SK-N-SH (cell line): ENCODE measurements around the gene ZNF714.

Source experiments
- EP300 ChIP-seq, 2 experiments: IDR thresholded peaks; 2 replicates each; pipeline versions ENCODE4 v1.4.0 to v1.6.1; 2012; ENCODE audit warnings: borderline replicate concordance in 1 of 2, low read depth in 1 of 2, low read length in 1 of 2
- NFIC ChIP-seq: IDR thresholded peaks from 2 replicates; pipeline ENCODE4 v1.4.0; 2012; ENCODE audit warnings: borderline replicate concordance
- TF ChIP-seq, protein P1 (sequence below): fragments of 200-600 bp; sonication (generic); IDR thresholded peaks from 2 replicates; pipeline ENCODE4 v1.6.1; 2017; ENCODE audit warnings: antibody characterized with exemption, mild to moderate bottlenecking, moderate library complexity
- TF ChIP-seq, protein P2 (sequence below): IDR thresholded peaks from 2 replicates; pipeline ENCODE4 v1.6.1; 2012; ENCODE audit warnings: mild to moderate bottlenecking, low read depth, low read length, moderate library complexity

DNA sequence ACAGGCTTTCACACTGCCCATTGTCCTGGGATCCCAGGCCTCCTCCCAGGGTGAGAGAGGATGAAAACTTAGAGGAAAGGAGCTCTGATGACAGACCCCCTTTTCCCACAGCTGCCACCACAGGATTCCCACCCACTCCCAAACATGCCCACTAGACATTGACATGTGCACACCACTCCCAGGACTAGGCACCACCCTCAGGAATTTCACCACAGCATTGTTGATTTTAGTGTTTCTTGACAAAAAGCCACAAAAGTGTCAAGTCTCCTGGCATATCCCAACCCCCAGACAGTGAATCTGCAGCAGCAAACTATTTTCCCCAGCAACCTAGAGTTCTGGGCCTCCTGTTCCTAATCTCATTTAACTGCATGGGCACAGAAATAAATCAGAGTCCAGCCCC is 10.1 kb downstream of the ZNF714 start:
- TF ChIP-seq, protein P1, sequence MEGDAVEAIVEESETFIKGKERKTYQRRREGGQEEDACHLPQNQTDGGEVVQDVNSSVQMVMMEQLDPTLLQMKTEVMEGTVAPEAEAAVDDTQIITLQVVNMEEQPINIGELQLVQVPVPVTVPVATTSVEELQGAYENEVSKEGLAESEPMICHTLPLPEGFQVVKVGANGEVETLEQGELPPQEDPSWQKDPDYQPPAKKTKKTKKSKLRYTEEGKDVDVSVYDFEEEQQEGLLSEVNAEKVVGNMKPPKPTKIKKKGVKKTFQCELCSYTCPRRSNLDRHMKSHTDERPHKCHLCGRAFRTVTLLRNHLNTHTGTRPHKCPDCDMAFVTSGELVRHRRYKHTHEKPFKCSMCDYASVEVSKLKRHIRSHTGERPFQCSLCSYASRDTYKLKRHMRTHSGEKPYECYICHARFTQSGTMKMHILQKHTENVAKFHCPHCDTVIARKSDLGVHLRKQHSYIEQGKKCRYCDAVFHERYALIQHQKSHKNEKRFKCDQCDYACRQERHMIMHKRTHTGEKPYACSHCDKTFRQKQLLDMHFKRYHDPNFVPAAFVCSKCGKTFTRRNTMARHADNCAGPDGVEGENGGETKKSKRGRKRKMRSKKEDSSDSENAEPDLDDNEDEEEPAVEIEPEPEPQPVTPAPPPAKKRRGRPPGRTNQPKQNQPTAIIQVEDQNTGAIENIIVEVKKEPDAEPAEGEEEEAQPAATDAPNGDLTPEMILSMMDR, result no peak
- no peak for TF ChIP-seq EP300 (IDR thresholded peaks at IDR 0.05; ENCODE audit: borderline replicate concordance in 1 of 2, low read depth in 1 of 2, low read length in 1 of 2)
- TF ChIP-seq, protein P2, sequence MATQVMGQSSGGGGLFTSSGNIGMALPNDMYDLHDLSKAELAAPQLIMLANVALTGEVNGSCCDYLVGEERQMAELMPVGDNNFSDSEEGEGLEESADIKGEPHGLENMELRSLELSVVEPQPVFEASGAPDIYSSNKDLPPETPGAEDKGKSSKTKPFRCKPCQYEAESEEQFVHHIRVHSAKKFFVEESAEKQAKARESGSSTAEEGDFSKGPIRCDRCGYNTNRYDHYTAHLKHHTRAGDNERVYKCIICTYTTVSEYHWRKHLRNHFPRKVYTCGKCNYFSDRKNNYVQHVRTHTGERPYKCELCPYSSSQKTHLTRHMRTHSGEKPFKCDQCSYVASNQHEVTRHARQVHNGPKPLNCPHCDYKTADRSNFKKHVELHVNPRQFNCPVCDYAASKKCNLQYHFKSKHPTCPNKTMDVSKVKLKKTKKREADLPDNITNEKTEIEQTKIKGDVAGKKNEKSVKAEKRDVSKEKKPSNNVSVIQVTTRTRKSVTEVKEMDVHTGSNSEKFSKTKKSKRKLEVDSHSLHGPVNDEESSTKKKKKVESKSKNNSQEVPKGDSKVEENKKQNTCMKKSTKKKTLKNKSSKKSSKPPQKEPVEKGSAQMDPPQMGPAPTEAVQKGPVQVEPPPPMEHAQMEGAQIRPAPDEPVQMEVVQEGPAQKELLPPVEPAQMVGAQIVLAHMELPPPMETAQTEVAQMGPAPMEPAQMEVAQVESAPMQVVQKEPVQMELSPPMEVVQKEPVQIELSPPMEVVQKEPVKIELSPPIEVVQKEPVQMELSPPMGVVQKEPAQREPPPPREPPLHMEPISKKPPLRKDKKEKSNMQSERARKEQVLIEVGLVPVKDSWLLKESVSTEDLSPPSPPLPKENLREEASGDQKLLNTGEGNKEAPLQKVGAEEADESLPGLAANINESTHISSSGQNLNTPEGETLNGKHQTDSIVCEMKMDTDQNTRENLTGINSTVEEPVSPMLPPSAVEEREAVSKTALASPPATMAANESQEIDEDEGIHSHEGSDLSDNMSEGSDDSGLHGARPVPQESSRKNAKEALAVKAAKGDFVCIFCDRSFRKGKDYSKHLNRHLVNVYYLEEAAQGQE, result no peak
- TF ChIP-seq NFIC, result no peak
